GM12801 (cell line): ENCODE results near the gene SIAH1.

Source experiments
- TF ChIP-seq, protein P1 (sequence below): IDR thresholded peaks from one replicate; pipeline ENCODE4 v1.5.1; 2011; ENCODE audit warnings: control low read depth; ENCODE audit not compliant: insufficient read length; ENCODE audit errors: extremely low read depth

SIAH1 gene

GRCh38 chr16:48356633-48357376 lies 28.4 kb downstream of the SIAH1 start:
- TF ChIP-seq, protein P1, sequence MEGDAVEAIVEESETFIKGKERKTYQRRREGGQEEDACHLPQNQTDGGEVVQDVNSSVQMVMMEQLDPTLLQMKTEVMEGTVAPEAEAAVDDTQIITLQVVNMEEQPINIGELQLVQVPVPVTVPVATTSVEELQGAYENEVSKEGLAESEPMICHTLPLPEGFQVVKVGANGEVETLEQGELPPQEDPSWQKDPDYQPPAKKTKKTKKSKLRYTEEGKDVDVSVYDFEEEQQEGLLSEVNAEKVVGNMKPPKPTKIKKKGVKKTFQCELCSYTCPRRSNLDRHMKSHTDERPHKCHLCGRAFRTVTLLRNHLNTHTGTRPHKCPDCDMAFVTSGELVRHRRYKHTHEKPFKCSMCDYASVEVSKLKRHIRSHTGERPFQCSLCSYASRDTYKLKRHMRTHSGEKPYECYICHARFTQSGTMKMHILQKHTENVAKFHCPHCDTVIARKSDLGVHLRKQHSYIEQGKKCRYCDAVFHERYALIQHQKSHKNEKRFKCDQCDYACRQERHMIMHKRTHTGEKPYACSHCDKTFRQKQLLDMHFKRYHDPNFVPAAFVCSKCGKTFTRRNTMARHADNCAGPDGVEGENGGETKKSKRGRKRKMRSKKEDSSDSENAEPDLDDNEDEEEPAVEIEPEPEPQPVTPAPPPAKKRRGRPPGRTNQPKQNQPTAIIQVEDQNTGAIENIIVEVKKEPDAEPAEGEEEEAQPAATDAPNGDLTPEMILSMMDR = no peak

DNA sequence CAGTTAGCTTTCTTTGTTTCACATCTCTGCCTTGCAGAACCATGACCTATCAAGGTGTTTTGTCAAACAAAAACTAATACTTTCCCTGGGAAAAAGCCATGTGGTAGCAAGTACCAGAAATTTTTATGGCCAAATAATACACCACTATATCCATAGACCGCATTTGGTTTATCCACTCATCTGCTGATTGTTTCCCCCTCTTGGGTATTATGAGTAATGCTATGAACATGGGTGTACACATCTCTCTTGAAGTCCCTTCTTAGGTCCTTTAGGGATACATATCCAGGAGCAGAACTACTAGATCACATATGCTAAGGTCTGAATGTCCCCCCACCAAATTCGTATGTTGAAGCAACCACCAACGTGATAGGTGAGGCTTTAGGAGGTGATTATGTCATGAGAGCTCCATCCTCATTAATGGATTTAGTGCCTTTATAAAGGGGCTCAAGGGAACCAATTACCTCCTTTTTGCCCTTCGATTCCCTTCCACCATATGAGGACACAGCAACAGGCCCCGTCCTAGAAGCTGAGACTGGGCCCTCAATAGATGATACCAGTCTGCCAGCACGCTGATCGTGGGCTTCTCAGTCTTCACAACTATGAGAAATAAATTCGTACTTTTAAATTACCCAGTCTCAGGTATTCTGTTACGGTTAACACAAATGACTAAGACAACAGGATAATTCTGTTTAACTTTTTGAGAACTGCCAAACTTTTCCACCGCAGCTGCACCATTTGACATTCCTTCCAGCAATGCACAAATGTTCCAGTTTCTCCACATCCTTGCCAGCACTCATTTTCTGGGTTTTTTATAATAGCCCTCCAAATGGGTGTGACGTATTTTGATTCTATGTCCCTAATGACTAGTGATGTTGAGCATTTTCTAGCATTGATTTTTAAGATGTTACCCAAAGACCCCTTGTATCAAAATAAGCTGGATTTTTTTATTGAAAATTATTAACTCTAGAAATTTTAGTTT lies 30.0 kb downstream of the SIAH1 start:
- TF ChIP-seq, protein P1 = no peak

DNA sequence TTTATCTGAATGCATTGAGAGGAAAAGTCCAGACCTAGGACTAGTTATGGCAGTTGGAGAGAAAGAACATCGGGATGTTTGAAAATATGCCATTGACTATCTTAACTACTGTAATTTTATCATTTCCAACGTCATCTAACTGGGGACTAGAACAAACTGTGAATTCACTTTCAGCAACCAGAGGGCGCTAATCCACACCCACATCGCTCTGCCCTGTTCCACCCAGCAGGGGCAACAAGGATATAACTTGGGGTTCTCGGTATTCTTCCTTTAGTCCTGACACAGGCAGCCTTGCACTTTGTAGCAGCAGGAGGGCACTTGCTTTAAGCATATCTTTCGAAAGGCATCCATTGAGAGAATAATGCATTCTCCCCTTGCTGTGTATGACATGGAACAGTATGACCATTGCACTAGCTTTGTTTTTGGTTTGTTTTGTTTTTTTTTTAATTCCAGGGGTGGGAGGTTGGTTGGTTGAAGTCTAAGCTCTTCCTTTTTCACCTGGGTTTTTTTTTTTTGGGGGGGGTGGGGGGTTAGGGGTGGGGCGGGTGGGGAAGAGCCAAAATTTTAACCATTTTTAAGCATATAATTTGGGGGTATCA lies 31.5 kb downstream of the SIAH1 start:
- TF ChIP-seq, protein P1 = peak; percentile 18

DNA sequence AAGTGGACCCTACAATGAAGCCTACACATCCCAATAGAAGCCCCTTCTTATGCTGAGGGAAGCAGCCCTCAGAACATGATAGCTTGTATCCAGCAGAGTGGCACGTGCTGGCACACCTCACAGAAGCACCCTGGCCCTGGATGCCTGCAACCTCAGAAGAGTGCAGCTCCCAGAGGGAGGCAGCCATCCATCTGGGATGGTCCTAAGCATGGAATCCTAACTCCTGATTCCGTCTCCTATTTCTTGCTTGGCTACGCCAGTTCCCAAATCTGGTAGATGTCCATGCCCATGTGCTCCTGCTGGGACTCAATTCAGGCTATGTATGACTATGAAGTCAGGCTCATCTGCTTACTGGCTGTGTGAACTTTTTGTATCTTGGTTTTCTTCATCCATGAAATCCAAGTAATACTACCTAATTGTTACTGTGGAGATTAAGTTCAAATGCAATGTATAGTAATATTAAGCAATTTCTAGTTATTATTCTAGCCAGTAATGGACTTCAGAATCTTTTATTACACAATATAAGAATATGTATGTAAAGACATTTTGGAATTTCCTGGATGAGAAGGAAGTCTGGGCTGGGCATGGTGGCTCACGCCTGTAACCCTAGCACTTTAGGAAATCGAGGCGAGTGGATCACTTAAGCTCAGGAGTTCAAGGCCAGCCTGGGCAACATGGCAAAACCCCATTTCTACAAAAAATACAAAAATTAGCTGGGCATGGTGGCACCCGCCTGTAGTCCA lies 32.4 kb downstream of the SIAH1 start:
- TF ChIP-seq, protein P1 = no peak

DNA sequence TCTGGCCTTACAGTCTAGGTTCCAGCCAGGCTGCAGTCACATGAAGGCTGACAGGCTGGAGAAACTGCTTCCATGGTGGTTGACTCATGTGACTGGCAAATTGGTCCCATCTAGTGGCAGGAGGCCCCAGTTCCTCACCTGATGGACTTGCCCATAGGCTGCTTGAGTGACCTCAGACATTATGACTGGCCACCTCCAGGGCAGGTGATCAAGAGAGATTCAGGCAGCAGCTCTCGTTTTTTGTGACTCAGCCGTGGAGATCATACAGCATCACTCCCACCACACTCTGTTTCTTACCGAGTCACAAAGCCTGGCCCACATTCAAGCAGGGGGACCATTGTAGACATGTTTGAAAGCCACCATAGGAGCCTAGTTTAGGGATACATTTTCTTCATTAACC lies 34.5 kb downstream of the SIAH1 start:
- TF ChIP-seq, protein P1 = no peak

GRCh38 chr16:48347980-48348379 lies 37.2 kb downstream of the SIAH1 start:
- TF ChIP-seq, protein P1 = no peak
